ENCODE results near the gene BRCA1.
"Not testable (repeated sequence)": the region's sequence is repeated elsewhere in the genome, so short reads cannot be mapped to it uniquely, and the experiment has no call there.

DNA sequence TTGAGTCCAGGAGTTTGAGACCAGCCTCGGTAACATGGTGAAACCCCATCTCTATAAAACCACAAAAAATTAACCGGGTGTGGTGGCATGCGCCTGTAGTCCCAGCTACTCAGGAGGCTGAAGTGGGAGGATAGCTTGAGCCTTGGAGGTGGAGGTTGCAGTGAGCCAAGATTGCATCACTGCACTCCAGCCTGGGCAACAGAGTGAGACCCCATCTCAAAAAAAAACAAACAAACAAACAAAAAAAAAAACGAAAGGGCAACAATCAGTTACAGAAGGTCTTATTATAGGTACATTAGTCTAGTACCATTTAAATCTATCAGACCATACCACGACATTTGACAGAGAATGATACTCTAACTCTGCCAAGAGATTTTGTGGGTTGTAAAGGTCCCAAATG is 29.8 kb downstream of the BRCA1 start:
- TF ChIP-seq, protein P1, sequence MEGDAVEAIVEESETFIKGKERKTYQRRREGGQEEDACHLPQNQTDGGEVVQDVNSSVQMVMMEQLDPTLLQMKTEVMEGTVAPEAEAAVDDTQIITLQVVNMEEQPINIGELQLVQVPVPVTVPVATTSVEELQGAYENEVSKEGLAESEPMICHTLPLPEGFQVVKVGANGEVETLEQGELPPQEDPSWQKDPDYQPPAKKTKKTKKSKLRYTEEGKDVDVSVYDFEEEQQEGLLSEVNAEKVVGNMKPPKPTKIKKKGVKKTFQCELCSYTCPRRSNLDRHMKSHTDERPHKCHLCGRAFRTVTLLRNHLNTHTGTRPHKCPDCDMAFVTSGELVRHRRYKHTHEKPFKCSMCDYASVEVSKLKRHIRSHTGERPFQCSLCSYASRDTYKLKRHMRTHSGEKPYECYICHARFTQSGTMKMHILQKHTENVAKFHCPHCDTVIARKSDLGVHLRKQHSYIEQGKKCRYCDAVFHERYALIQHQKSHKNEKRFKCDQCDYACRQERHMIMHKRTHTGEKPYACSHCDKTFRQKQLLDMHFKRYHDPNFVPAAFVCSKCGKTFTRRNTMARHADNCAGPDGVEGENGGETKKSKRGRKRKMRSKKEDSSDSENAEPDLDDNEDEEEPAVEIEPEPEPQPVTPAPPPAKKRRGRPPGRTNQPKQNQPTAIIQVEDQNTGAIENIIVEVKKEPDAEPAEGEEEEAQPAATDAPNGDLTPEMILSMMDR (IDR thresholded peaks at IDR 0.05; ENCODE audit: insufficient read depth, low read depth, low read length): not testable (repeated sequence)
- not testable (repeated sequence) for TF ChIP-seq EZH2 (IDR thresholded peaks at IDR 0.05; ENCODE audit: insufficient read depth, low read length)

Measured in astrocyte (in vitro differentiated cells and primary cell).